HepG2 (cell line): ENCODE measurements around the gene TBC1D1. TPM values are rescaled to one million over a fixed set of nuclear protein-coding genes. Genes with fewer than 3 reads are reported as not detected.

Source experiments
- ATAC-seq: fragments of 200-7000 bp; cut with Tn5 transposase; 3 replicates; pipeline ENCODE4 v1.9.1; 2020; ENCODE audit warnings: mild to moderate bottlenecking, moderate library complexity
- BruUV-seq: library from RNA; stranded (reverse); fragments of 400-500 nt; replicated peaks from 2 replicates; lab custom pipeline; 2021; lab: Mats Ljungman, UMichigan
- CTCF ChIA-PET: fragments of 300-600 bp; formaldehyde crosslinking; extraction: SDS; loops from one replicate; lab custom pipeline; 2021; ENCODE audit warnings: low total read pairs, inconsistent platforms, low intra/inter-chr PET ratio; lab: Yijun Ruan, JAX
- POLR2A ChIA-PET: fragments of 350-600 bp; sonication (Branson Sonifier 250); formaldehyde crosslinking; loops from one replicate; lab custom pipeline; 2020; ENCODE audit warnings: antibody characterized with exemption, inconsistent platforms; lab: Yijun Ruan, JAX
- DNase-seq: peaks from one replicate; pipeline ENCODE4 v3.0.0-alpha.2; 2015; ENCODE audit warnings: low spot score
- FAIRE-seq: peaks from 3 replicates; lab custom pipeline; 2011; peaks lifted over from hg19 to GRCh38; lab: Jason Lieb, UNC
- H2AFZ ChIP-seq: one replicate; pipeline ENCODE4 v1.6.1; 2011; ENCODE audit warnings: low read length, inconsistent platforms
- H3K27ac ChIP-seq: fragments of 300-600 bp; 3 replicates; pipeline ENCODE4 v1.8.0; 2011; ENCODE audit warnings: mixed run types, mild to moderate bottlenecking, mixed read lengths, low read length, inconsistent platforms; ENCODE audit not compliant: insufficient read depth; ENCODE audit errors: extremely low read length
- H3K27me3 ChIP-seq, 2 experiments: fragments of 200-600 bp in 1 of 2; 2 replicates in 1 of 2; 3 replicates in 1 of 2; pipeline versions ENCODE4 v1.6.0 to v1.8.0; 2011; ENCODE audit warnings: low read length in 2 of 2, mild to moderate bottlenecking in 2 of 2, moderate library complexity in 2 of 2, inconsistent platforms in 1 of 2; ENCODE audit not compliant: insufficient read depth in 2 of 2, control insufficient read depth in 1 of 2
- H3K36me3 ChIP-seq, 2 experiments: fragments of 200-600 bp in 1 of 2; replicated peaks in 1 of 2; 2 replicates in 1 of 2; 3 replicates in 1 of 2; pipeline versions ENCODE4 v1.5.1 to v1.8.0; 2011; ENCODE audit warnings: low read length in 2 of 2, inconsistent platforms in 1 of 2; ENCODE audit not compliant: insufficient read depth in 2 of 2, control insufficient read depth in 1 of 2
- H3K4me1 ChIP-seq: 2 replicates; pipeline ENCODE4 v1.5.1; 2012; ENCODE audit warnings: low read length, inconsistent platforms; ENCODE audit not compliant: insufficient read depth
- H3K4me2 ChIP-seq: 2 replicates; pipeline ENCODE4 v1.6.0; 2011; ENCODE audit warnings: low read depth, low read length, inconsistent platforms
- H3K4me3 ChIP-seq, 3 experiments: fragments of 200-600 bp in 1 of 3; sonication (generic), shearing (Covaris generic) in 1 of 3; replicated peaks in 1 of 3; 2 replicates each; pipeline ENCODE4 v1.5.1; 2011 to 2016; ENCODE audit warnings: low read length in 3 of 3, inconsistent platforms in 2 of 3, low read depth in 2 of 3, mild to moderate bottlenecking in 2 of 3, control low read depth in 1 of 3, mixed read lengths in 1 of 3; ENCODE audit not compliant: insufficient read depth in 1 of 3
- H3K79me2 ChIP-seq: one replicate; pipeline ENCODE4 v1.6.1; 2011; ENCODE audit warnings: low read length, inconsistent platforms; ENCODE audit not compliant: insufficient read depth
- H3K9ac ChIP-seq: 2 replicates; pipeline ENCODE4 v1.6.0; 2011; ENCODE audit warnings: mild to moderate bottlenecking, low read depth, low read length, inconsistent platforms; ENCODE audit not compliant: insufficient read depth
- H3K9me3 ChIP-seq: 2 replicates; pipeline ENCODE4 v1.5.1; 2012; ENCODE audit warnings: mild to moderate bottlenecking, low read length
- H4K20me1 ChIP-seq: 2 replicates; pipeline ENCODE4 v1.6.0; 2011; ENCODE audit warnings: inconsistent platforms, mild to moderate bottlenecking, low read length, moderate library complexity; ENCODE audit not compliant: insufficient read depth
- BHLHE40 ChIP-seq: IDR thresholded peaks from 2 replicates; pipeline ENCODE4 v1.6.1; 2011; ENCODE audit warnings: low read length, improper control_type of control experiment
- CENPT ChIP-seq: sonication (generic); formaldehyde crosslinking; IDR thresholded peaks from 2 replicates; pipeline ENCODE4 v1.8.0; 2022; ENCODE audit warnings: low read depth, mild to moderate bottlenecking, moderate library complexity, missing genetic modification reagents
- CHCHD3 ChIP-seq: sonication (generic); formaldehyde crosslinking; IDR thresholded peaks from 2 replicates; pipeline ENCODE4 v1.8.0; 2022; ENCODE audit warnings: mild to moderate bottlenecking, missing genetic modification reagents, moderate library complexity
- CTCF ChIP-seq: sonication (generic); formaldehyde crosslinking; IDR thresholded peaks from 2 replicates; pipeline ENCODE4 v1.5.0; 2020; ENCODE audit warnings: mild to moderate bottlenecking, missing genetic modification reagents, moderate library complexity
- DZIP1 ChIP-seq: sonication (generic); formaldehyde crosslinking; IDR thresholded peaks from 2 replicates; pipeline ENCODE4 v1.5.0; 2020; ENCODE audit warnings: mild to moderate bottlenecking, missing genetic modification reagents
- IKZF4 ChIP-seq: sonication (generic); formaldehyde crosslinking; IDR thresholded peaks from 2 replicates; pipeline ENCODE4 v1.5.1; 2020; ENCODE audit warnings: borderline replicate concordance, mild to moderate bottlenecking, low read depth, missing genetic modification reagents; ENCODE audit errors: not compliant biosample characterization
- RARA ChIP-seq: IDR thresholded peaks from 2 replicates; pipeline ENCODE4 v1.6.1; 2016; ENCODE audit warnings: missing genetic modification reagents, missing compliant biosample characterization
- RBM22 ChIP-seq: fragments of 200-400 bp; formaldehyde crosslinking; optimal IDR thresholded peaks from 2 replicates; pipeline ENCODE3; 2017; ENCODE audit warnings: mild to moderate bottlenecking, low read length, moderate library complexity
- RBM39 ChIP-seq: fragments of 200-400 bp; formaldehyde crosslinking; IDR thresholded peaks from one replicate; pipeline ENCODE4 v1.6.1; 2018; ENCODE audit warnings: antibody characterized with exemption, mild to moderate bottlenecking, low read depth, low read length; ENCODE audit not compliant: poor library complexity, severe bottlenecking
- SNAPC2 ChIP-seq: sonication (generic); formaldehyde crosslinking; IDR thresholded peaks from 2 replicates; pipeline ENCODE4 v1.8.1; 2022; ENCODE audit warnings: mild to moderate bottlenecking, missing genetic modification reagents
- TFAP4 ChIP-seq: sonication (generic); IDR thresholded peaks from 2 replicates; pipeline ENCODE4 v1.6.1; 2016; ENCODE audit warnings: low read depth, borderline replicate concordance
- ZNF563 ChIP-seq: sonication (generic); formaldehyde crosslinking; IDR thresholded peaks from 2 replicates; pipeline ENCODE4 v1.8.0; 2022; ENCODE audit warnings: mild to moderate bottlenecking, moderate library complexity, missing genetic modification reagents
- ZNF7 ChIP-seq: IDR thresholded peaks from 2 replicates; pipeline ENCODE4 v1.6.1; 2016; ENCODE audit warnings: missing biosample characterization, missing genetic modification reagents
- WGBS: methylation state at CpG from one replicate; pipeline ENCODE4 v1.1.6; 2017; ENCODE audit warnings: low lambda C conversion rate; 5-methylcytosine and 5-hydroxymethylcytosine counted together
- in situ Hi-C: cut with HindIII; loops from 2 replicates; pipeline ENCODE4 v1.10.0; 2017; ENCODE audit warnings: low pct_unique_long_range_greater_than_20kb; ENCODE audit not compliant: extremely low pct_ligation_motif_present
- intact Hi-C: fragments of 100-400 bp; cut with micrococcal nuclease; formaldehyde crosslinking; loops from one replicate; pipeline ENCODE4 v1.10.0; 2022; ENCODE audit not compliant: unreplicated experiment
- polyA plus RNA-seq, 8 experiments: library from polyadenylated mRNA; depleted of rRNA in 3 of 8; stranded (reverse) in 7 of 8; unstranded in 1 of 8; fragments of >200 nt; fragmentation: Illumina TruSeq in 4 of 8; extraction: Trizol in 4 of 8; gene quantifications; 2 replicates each; pipeline versions ENCODE4 v1.2.1 to v1.2.3, GENCODE V29; 2011 to 2016; ENCODE audit warnings: low read depth in 4 of 8, missing spikeins in 1 of 8, mixed read lengths in 1 of 8; ENCODE audit not compliant: insufficient read depth in 1 of 8
- total RNA-seq, 5 experiments: library from RNA; depleted of rRNA; stranded (reverse); fragments of >200 nt; fragmentation: Illumina TruSeq; extraction: Trizol; gene quantifications; 2 replicates each; pipeline ENCODE4 v1.2.3, GENCODE V29; 2016; ENCODE audit warnings: low read depth in 1 of 5

Gene TBC1D1
- total and polyA plus RNA-seq, 2 of the 13 experiments (the other 11 are each of a cell fraction or from before 2014, with no cell fraction given) = 37.3 to 62.8 TPM

GRCh38 chr4:38091636-38092035 is 200.8 kb downstream of the TBC1D1 start:
- H3K9me3 ChIP-seq = no peaks in the 10 kb centered on the region
- H3K9ac ChIP-seq = no peak overlapping the region
- TF ChIP-seq RBM39 (no peak), CENPT (CRISPR knock-in tag) (no peak), CHCHD3 (CRISPR knock-in tag) (no peak), IKZF4 (CRISPR knock-in tag) (no peak), DZIP1 (CRISPR knock-in tag) (no peak), ZNF563 (CRISPR knock-in tag) (no peak), ZNF7 (CRISPR knock-in tag) (no peak), SNAPC2 (no peak), RBM22 (no peak), RARA (CRISPR knock-in tag) (no peak), TFAP4 (no peak), BHLHE40 (no peak), CTCF (CRISPR knock-in tag) (no peak)
- no peaks in the 10 kb centered on the region for H3K27me3 ChIP-seq
- FAIRE-seq = no peak
- in situ Hi-C loops = no loop called here
- peaks cover 28% of the 10 kb centered on the region for H3K4me1 ChIP-seq
- DNase-seq = no peak
- no peaks in the 10 kb centered on the region for H4K20me1 ChIP-seq
- intact Hi-C loops = no loop called here
- no peak overlapping the region for H3K27ac ChIP-seq
- ATAC-seq = no peak
- 100% methylated on average over 1 of the region's 1 CpG for whole genome bisulfite sequencing
- H3K4me3 ChIP-seq = no peak overlapping the region
- peaks cover 1 to 26% of the 10 kb centered on the region in 2 experiments; a peak in 2 of 5 replicates for H3K36me3 ChIP-seq
- H2AFZ ChIP-seq = no peak overlapping the region
- CTCF ChIA-PET = no interaction called here
- no peak overlapping the region for H3K4me2 ChIP-seq
- POLR2A ChIA-PET = interaction anchor here (1.3 kb wide), 1 partner anchor 19 kb away, joined by 4 read pairs; no protein-coding TSS in a partner anchor
- H3K79me2 ChIP-seq = no peaks in the 10 kb centered on the region
- BruUV-seq = no TSS peak
